Activated naive CD8-positive, alpha-beta T cell treated with anti-CD3 and anti-CD28 coated beads, Interleukin-2, amount 50 U/mL, for 16 hours (primary cell): Measurements from ENCODE around the gene SLC27A1.
A peak's percentile ranks its signal among the peaks of the same experiment; 100 is the strongest.
"Not testable (repeated sequence)": the region's sequence is repeated elsewhere in the genome, so short reads cannot be mapped to it uniquely, and the experiment has no call there.

Experiments used
- DNase-seq: peaks from one replicate; pipeline ENCODE4 v3.0.0-alpha.2; 2020; ENCODE audit warnings: low read depth, low spot score

Gene SLC27A1

DNA sequence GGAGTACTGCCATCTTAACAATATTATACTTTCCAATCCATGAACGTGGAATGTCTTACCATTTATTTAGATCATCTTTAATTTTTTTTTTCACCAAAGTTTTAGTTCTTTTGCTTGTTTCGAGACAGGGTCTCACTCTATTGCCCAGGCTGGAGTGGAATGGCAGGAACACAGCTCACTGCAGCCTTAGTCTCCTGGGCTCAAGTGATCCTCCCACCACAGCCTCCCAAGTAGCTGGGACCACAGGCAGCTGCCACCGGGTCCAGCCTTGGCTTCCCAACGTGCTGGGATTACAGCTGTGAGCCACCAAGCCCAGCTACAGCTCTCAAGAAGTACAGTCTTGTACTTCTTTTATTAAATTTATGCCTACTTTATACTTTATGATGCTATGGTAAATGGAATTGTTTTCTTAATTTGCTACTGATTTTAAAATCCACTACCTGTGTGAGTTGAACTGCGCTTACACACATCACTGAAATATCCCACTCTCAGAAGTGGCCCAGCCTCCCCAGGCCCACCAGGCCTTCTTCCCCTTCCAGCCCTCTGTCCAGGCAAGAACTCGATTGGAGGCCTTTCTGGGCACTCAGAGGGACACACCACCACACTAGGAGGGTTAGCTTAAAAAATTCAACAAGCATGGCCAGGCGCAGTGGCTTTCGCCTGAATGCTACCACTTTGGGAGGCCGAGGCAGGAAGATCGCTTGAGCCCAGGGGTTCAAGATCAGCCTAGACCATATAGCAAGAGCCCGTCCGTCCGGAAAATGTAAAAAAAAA is 40.1 kb downstream of the SLC27A1 start:
- DNase-seq, result no peak

DNA sequence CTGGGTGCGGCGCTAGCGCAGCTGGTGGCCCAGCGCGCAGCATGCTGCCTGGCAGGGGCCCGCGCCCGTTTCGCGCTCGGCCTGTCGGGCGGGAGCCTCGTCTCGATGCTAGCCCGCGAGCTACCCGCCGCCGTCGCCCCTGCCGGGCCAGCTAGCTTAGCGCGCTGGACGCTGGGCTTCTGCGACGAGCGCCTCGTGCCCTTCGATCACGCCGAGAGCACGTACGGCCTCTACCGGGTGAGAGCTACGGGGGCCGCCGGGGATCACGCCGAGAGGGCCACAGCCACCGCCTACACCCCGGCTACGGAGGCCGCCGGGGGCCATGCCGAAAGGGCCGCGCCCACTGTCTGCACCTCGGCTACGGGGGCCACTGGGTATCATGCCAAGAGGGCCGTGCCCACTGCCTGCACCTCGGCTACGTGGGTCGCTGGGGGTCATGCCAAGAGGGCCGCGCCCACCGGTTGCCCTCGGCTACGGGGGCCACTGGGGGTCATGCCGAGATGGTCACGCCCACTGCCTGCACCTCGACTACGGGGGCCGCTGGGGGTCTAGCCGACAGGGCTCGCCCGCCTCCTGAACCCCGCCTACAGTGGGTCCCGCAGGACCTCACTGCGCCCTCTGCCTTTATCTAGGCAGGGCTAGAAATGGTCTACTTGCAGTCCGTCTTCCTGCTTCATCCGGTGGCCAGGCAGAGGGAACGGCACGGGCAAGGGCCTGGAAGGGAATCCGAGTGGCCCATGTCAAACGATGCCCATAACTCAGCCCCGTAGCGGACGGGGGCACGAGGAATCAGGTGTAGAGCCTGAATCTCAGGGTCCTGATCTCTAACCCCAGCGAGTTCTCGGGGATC is 41.6 kb downstream of the SLC27A1 start:
- peak; percentile 63 for DNase-seq

DNA sequence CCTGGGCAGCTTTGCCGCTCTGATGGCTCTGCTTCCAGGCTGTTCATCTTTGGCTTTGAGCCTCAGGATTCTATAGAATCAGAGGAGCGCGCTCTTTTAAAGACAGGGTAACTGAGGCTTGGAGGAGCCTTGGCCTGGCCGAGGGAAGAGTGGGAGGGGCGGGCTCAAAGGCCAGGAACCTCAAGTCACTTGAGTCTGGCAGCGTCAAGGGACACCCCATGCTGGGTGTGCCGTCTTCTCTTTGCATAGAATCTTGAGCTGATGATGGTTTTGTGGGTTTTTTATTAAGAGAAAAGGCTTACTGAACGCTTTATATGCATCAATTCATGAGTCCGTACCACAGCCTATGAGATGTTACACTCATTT is 42.2 kb downstream of the SLC27A1 start:
- DNase-seq, result no peak

DNA sequence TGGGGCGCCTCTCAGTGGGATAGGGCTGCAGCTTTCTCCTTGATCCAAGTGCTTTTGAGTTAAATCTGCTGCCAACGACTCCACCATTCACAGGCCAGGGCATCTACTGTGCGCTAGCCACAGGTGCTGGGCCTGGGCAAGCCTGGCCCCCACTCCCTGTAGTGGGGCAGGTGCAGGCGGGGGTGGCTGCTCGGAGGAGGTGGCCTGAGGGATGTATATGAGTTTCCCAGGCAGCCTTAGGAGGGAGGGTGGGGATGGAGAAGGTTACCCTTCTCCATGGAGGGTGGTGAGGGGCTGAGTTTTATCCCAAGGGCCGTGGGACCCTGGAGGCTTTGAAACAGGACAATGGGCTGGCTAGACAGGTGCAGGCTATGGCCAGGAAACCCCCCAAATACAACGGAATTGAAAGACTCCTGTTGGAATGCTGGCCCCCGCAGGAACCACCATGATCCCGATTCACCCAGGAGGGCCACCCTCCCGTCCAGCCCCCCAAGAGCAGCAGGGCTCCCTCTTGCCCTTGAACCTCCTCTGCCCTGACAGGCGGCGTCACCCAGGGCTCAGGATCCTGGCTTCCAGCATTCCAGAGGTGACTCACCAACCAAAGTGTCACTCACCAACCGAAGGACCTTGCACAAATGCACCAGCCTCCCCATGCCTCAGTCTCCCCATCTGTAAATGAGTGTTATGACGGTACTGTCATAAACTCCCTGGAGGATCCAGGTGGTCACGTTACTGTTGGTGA is 45.3 kb downstream of the SLC27A1 start:
- no peak for DNase-seq

DNA sequence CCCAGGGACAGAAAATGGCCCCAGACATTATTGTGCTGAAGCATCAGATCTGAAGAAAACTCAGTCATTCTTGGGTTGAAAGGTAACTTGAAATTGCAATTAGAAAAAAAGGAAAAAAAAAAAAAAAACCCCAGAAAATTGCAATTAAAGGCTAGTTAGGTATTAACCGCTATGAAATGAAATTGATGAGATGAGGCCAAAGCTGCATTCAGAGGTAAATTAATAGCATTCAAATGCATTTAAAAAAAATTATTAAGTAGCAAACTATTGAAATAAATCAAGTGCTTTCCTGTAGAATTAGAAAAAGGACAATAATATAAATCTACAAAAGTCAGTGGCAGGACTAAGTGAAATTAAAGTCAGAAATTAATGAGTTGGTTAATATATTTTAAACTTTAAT is 47.6 kb downstream of the SLC27A1 start:
- DNase-seq, result no peak

DNA sequence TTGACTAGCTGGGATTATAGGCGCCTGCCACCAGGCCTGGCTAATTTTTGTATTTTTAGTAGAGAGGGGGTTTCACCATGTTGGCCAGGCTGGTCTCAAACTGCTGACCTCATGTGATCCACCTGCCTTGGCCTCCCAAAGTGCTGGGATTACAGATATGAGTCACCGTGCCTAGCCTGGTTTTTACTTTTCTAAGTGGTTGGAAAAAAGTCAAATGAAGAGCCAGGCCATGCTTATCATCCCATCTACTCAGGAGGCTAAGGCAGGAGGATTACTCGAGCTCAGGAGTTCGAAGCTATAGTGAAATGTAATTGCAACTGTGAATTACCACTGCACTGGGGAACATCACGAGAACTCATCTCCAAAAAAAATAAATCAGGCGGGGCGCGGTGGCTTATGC is 48.3 kb downstream of the SLC27A1 start:
- not testable (repeated sequence) for DNase-seq

DNA sequence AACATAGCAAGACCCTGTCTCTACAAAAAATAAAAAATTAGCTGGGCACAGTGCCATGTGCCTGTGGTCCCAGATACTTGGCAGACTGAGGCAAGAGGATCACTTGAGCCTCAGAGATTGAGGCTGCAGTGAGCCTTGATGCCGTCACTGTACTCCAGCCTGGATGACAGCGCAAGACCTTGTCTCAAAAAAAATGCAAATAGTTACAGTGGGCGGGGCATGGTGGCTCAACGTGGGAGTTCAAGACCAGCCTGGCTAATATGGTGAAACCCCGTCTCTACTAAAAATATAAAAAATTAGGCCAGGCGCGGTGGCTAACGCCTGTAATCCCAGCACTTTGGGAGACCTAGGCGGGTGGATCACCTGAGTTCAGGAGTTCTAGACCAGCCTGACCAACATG is 49.6 kb downstream of the SLC27A1 start:
- DNase-seq, result no peak

DNA sequence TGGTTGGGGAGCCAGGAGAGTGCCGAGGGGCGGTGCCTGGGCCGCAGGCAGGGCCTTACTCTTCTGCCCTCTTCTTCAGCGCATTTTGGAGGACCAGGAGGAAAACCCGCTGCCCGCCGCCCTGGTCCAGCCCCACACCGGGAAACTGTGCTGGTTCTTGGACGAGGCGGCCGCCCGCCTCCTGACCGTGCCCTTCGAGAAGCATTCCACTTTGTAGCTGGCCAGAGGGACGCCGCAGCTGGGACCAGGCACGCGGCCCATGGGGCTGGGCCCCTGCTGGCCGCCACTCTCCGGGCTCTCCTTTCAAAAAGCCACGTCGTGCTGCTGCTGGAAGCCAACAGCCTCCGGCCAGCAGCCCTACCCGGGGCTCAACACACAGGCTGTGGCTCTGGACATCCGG is 50.5 kb downstream of the SLC27A1 start:
- DNase-seq, result no peak

DNA sequence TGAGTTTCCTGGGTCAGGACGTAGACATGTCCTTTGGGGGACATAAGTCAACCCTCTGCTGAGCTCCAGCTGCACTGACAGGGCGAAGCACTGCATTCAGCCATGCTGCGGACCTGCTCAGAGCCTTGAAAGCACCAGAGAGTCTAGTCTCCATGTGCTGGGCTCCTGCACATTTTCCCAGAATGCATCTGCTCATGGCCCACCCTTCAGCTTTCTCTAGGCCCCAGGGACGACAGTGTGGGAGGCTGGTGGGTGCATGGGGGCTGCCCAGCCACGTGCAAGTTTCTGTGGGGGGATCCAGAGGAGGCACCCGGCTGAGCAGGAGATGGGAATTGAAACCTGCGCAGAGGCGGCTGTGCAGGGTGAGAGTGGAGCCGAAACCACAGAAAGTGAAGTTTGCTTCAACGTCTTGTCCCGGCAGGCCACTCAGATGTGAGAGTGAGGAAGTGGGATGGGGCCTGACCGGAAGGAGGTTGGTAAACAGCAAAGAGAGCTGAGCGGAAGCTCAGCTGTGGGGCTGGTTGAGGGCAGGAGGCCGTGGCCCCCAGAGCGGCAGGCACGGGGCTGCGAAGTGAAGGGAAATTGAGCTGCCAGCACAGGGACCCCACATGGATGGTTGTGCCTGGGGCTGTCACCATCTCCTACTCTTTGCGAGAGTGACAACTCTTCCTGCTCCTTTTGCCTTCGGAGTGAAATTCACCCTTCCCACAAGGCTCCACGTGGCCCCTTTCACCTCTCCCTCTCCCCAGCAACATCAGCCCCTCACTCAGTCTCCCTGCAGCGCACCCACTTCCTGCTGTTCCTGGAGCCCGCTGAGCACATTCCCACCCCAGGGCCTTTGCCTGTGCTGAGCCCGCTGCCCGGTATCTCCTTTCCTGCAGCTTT is 52.9 kb downstream of the SLC27A1 start:
- peak; percentile 47 for DNase-seq

DNA sequence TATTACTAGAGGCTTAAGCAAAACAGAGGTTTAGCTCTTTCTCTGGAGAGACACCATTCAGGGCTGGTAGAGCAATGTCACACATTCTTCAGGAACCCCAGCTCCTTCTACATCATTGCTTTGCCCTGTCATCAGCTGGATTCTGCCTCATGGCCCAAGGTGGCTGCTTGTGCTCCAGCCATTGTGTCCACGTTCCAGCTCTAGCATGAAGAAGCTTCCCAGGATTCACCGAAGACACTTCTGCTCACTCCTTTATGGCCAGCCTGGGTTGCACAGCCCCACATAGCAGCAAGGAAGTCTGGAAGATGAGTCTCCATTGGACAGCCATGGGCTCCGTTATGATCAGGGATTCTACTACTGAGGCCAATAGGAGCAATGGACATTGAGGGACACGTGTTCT is 54.3 kb downstream of the SLC27A1 start:
- DNase-seq, result no peak

DNA sequence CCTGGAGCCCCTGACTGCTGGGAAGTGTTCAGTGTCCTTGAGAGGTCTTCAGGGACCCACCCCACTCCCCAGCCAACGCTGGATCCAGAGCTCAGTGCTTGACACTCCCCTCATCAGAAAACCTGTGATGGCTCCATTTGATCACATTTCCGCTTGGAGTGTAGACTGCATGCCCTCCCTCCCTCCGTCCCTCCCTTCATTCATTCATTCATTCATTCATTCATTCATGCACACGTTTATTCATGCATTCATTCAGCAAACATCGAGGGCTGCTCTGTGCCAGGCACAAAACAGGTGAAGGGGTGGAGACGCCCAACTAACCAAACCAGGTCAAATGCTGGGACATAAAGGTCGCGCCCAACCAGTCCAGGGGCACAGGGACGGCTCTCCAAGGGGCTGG is 54.8 kb downstream of the SLC27A1 start:
- DNase-seq, result no peak

DNA sequence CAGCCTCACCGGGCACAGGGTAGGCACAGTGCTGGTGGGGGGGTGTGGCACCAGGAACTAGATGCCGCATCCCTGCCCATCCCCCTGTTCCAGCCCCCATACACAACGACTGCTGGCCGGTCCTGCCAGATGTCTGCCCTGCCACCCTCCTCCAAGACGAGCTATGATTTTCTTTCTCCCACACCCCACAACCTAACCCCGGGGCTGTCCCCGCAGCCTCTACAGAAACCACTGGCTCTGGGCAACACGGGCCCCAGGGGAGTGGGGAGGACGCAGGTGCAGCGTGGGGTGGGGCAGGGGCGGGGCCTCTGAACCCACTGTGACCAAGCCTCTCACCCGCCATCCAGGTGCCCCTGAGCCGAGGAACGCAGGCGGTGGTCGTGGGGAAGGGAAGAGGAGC is 56.6 kb downstream of the SLC27A1 start:
- DNase-seq, result no peak

DNA sequence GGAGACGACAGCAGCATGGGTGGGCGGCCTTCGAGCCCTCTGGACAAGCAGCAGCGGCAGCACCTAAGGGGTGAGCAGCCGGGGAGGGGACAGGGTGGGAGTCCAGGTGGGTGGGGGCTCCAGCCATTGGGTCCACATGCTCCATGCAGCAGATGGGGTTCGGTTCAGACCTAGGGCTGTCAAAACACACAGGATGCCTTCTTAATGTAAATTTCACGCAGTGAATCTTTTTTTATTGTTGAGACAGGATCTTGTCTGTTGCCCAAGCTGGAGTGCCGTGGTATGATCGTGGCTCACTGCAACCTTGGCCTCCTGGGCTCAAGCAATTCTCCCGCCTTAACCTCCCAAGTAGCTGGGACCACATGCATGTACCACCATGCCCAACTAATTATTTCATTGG is 57.0 kb downstream of the SLC27A1 start:
- no peak for DNase-seq

DNA sequence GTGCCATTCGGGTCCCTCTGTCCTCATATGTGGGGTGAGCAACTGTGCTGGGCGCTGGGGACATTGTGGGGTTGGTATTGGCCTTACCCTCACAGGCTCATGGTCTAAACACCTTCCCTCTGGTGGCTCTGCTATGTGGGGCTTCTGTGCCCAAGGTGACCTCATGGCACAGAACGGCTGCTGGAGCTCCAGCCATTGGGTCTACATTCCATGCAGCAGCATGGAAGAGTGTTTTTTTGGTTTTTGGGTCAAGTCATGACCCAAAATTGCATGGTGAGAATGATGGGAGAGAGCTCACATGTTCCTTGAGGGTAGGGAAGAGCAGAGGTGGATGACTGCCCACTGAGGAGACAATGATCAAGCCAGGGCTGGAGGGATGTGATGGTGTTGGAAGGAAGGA is 58.3 kb downstream of the SLC27A1 start:
- DNase-seq, result no peak

DNA sequence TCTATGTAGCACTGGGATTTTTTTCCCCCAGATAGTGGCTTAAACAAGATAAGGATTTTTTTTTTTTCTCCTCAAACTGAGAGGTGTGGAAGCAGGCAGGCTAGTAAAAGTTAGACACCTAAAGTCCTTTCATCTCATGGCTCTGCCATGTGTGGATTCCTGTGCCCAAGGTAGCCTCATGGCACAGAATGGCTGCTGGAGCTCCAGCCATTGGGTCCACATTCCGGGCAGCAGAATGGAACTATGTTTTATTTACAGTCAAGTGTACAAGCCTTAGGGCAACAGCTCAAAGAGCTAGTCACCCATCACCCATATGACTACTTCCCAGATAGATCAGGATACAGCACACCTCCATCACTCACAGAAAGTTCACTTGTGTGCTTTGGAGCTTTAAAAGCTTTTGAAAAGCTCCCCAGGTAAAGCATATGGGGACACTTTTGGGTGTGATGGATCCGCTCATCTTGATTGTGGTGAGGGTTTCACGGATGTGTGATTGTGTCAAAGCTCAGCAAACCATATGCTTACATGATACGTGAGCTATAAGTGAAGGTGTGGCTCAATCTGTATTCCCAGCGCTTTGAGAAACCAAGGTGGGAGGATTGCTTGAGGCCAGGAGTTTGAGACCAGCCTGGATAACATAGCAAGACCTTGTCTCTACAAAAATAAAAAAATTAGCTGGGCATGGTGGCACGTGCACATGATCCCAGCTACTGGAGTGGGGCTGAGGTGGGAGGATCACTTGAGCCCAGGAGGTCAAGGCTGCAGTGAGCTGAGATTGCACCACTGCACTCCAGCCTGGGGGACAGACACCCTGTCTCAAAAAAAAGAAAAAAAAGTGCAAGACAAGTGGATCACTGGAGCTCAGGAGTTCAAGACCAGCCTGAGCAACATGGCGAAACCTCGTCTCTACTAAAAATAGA is 59.2 kb downstream of the SLC27A1 start:
- no peak for DNase-seq

DNA sequence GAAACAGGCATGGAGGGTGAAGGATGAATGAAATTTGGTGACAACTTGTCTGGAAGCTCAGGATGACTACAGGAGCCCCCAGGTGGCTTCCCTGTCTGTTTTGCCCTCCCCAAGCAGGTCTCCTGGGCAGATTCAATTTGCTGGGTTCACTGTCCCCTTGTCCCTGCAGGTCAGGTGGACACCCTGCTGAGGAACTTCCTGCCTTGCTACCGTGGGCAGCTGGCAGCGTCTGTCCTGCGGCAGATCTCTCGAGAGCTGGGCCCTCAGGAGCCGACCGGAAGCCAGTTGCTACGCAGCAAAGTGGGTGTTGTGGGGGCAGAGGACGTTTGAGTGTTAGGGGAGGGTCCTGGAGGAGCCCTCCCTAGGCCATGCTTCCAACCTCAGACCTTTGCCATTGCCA is 60.3 kb downstream of the SLC27A1 start:
- no peak for DNase-seq

DNA sequence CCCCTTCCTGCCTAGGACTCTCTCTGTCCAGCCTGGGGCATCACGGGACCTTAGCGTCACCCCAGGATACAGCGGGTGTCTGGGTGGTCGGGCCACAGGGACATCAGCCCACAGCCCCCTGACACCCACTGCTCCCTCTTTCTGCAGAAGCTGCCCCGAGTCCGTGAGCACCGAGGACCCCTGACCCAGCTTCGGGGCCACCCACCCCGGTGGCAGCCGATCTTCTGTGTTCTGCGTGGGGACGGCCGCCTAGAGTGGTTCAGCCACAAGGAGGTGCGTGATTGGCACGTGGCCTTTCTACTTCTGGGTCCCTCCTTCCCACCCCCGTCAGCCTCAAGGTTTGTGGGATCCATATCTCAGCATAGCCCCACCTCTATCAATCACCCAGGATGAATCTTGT is 61.8 kb downstream of the SLC27A1 start:
- no peak for DNase-seq

DNA sequence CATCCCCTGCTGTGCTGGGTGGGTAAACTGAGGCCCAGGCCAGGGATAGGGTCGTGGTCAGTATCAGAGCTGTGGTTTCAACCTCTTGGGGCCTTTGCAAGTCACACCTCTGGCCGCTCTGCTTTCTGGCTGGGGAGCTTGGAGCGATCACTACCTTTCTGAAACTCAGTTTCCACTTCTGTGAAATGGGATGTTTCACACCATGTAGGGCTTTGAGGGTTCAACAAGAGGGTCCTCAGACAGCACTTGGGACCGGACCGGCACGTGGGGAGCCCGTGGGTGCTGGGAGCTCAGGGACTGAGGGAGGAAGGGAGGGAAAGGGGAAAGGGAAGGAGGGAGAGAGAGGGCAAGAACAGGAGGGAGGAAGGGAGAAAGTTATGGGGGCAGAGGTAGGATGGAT is 62.2 kb downstream of the SLC27A1 start:
- no peak for DNase-seq

DNA sequence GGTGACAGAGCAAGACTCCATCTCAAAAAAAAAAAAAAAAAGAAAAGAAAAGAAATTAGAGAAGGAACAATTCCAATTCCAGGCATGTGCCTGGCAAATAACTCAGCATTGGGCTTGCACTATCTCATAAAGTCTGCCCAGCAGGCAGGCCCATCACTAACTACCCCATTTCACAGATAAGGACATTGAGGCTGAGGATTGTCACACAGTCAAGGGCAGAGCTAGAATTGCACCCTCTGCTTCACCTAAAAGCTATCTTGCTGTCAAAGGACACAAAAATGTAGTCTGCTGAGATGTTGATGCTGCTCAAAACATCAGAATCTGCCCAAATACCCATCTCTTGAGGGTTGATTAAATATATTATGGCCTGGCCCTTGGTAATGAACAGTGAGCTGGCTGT is 64.4 kb downstream of the SLC27A1 start:
- DNase-seq, result no peak

DNA sequence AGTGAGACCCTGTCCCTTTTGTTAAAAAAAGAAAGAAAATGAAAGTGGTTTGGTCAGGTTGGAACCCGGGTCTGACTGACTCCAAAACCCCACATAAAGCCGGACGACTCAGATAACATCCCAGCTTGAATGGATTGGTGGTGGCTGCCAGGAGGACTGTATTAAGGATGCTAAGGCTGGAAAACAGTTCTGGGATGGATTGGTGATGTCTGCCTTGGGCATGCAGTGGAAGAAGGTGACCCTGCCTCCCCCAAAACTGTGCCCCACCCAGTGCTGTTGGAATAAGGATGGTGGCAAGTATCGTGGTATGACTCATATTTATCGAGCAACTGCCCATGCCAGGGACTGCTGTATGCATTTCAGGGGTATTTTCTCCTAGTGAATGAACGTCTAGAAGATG is 66.6 kb downstream of the SLC27A1 start:
- no peak for DNase-seq
